Body of pancreas (tissue), 4 donors: ENCODE measurements around the gene AOC2. TPM values are rescaled to one million over a fixed set of nuclear protein-coding genes. Genes with fewer than 3 reads are reported as not detected.
A peak's percentile ranks its signal among the peaks of the same experiment; 100 is the strongest.

Experiments used
- ATAC-seq: fragments of 150-250 bp; one replicate; pipeline ENCODE4 v1.9.1; 2016
- DNase-seq, 4 donors: peaks; one replicate each; pipeline ENCODE4 v3.0.0-alpha.2; 2019
- H3K27ac ChIP-seq, 4 donors: fragments of 200-600 bp; sonication (generic); 1 replicate in 3 of 4; 2 replicates in 1 of 4; pipeline versions ENCODE4 v1.5.1 to v1.6.1; 2016 to 2019; ENCODE audit warnings: mild to moderate bottlenecking in 1 of 4, mixed read lengths in 1 of 4, moderate library complexity in 1 of 4
- H3K27me3 ChIP-seq, 2 donors: fragments of 200-600 bp; sonication (generic); one replicate each; pipeline ENCODE4 v1.6.0; 2016; ENCODE audit warnings: mild to moderate bottlenecking in 1 of 2
- H3K36me3 ChIP-seq, 2 donors: fragments of 200-600 bp; sonication (generic); replicated peaks in 1 of 2; 2 replicates each; pipeline ENCODE4 v1.5.1; 2016; ENCODE audit warnings: low read depth in 2 of 2; ENCODE audit not compliant: insufficient read depth in 1 of 2
- H3K4me1 ChIP-seq: fragments of 200-600 bp; sonication (generic); one replicate; pipeline ENCODE4 v1.6.0; 2016
- H3K4me3 ChIP-seq, 2 donors: fragments of 200-600 bp; sonication (generic); 1 replicate in 1 of 2; 2 replicates in 1 of 2; pipeline ENCODE4 v1.5.1; 2016 to 2019
- H3K9me3 ChIP-seq, 3 donors: fragments of 200-600 bp; sonication (generic); 1 replicate in 2 of 3; 2 replicates in 1 of 3; pipeline ENCODE4 v1.5.1; 2016
- POLR2A ChIP-seq, 3 donors: fragments of 450-650 bp; IDR thresholded peaks; one replicate each; pipeline ENCODE4 v1.6.1; 2016; ENCODE audit warnings: antibody characterized with exemption in 3 of 3, mild to moderate bottlenecking in 2 of 3
- WGBS, 2 donors: methylation state at CpG; one replicate each; pipeline ENCODE4 v1.1.5; 2017; 5-methylcytosine and 5-hydroxymethylcytosine counted together
- intact Hi-C: fragments of 100-400 bp; cut with DNase I; formaldehyde crosslinking; loops from one replicate; pipeline ENCODE4 v1.15.1; 2023
- total RNA-seq, 2 donors: library from RNA; depleted of rRNA; stranded (reverse); fragments of >200 nt; gene quantifications; one replicate each; pipeline ENCODE4 v1.1.0, GENCODE V29; 2016
- TF ChIP-seq, protein P1 (sequence below), 7 experiments: fragments of 450-650 bp in 4 of 7; fragments of 200-600 bp in 3 of 7; sonication (generic) in 3 of 7; IDR thresholded peaks; one replicate each; pipeline ENCODE4 v1.5.1; 2016 to 2019; ENCODE audit warnings: antibody characterized with exemption in 7 of 7

The AOC2 gene
- total RNA-seq, 2 donors from 2014 or later = 1.0 to 3.0 TPM

GRCh38 chr17:42886283-42887176 lies 42.1 kb downstream of the AOC2 start:
- Histone ChIP-seq H3K4me3 (no peak overlapping the region), H3K27me3 (no peaks in the 10 kb centered on the region), H3K36me3 (no peaks in the 10 kb centered on the region), H3K4me1 (peaks cover 24% of the 10 kb centered on the region), H3K9me3 (no peaks in the 10 kb centered on the region), H3K27ac (peak overlapping the region in 2 of 4 donors; percentile 8 to 10)
- TF ChIP-seq, protein P1, sequence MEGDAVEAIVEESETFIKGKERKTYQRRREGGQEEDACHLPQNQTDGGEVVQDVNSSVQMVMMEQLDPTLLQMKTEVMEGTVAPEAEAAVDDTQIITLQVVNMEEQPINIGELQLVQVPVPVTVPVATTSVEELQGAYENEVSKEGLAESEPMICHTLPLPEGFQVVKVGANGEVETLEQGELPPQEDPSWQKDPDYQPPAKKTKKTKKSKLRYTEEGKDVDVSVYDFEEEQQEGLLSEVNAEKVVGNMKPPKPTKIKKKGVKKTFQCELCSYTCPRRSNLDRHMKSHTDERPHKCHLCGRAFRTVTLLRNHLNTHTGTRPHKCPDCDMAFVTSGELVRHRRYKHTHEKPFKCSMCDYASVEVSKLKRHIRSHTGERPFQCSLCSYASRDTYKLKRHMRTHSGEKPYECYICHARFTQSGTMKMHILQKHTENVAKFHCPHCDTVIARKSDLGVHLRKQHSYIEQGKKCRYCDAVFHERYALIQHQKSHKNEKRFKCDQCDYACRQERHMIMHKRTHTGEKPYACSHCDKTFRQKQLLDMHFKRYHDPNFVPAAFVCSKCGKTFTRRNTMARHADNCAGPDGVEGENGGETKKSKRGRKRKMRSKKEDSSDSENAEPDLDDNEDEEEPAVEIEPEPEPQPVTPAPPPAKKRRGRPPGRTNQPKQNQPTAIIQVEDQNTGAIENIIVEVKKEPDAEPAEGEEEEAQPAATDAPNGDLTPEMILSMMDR (IDR thresholded peaks at IDR 0.05) = no peak
- TF ChIP-seq POLR2A (IDR thresholded peaks at IDR 0.05) = no peak
- WGBS, 2 donors = 47 to 58% methylated on average over 14 to 15 of the region's 15 CpGs
- DNase-seq = no peak
- intact Hi-C loops = no loop called here
- no peak for ATAC-seq

GRCh38 chr17:42889809-42890208 lies 45.4 kb downstream of the AOC2 start:
- Histone ChIP-seq H3K27me3 (no peaks in the 10 kb centered on the region), H3K9me3 (no peaks in the 10 kb centered on the region), H3K27ac (no peak overlapping the region), H3K36me3 (no peaks in the 10 kb centered on the region), H3K4me1 (peaks cover 55% of the 10 kb centered on the region), H3K4me3 (no peak overlapping the region)
- no peak for TF ChIP-seq POLR2A (IDR thresholded peaks at IDR 0.05)
- TF ChIP-seq, protein P1 (IDR thresholded peaks at IDR 0.05) = no peak
- DNase-seq = no peak
- intact Hi-C loops = no loop called here
- no peak for ATAC-seq
- WGBS, 2 donors = 81 to 82% methylated on average over 7 of the region's 7 CpGs

- intact Hi-C loops = no loop called here
- Histone ChIP-seq H3K27ac (peak overlapping the region; percentile 23 to 94 (median 52)), H3K36me3 (no peaks in the 10 kb centered on the region), H3K4me1 (peaks cover 61% of the 10 kb centered on the region), H3K27me3 (no peaks in the 10 kb centered on the region), H3K9me3 (no peaks in the 10 kb centered on the region), H3K4me3 (no peak overlapping the region)
- WGBS, 2 donors = 40 to 53% methylated on average over 10 of the region's 10 CpGs
- ATAC-seq = no peak
- DNase-seq = peak in 3 of 4 donors; percentile 47 to 50 (median 50)
- no peak for TF ChIP-seq POLR2A (IDR thresholded peaks at IDR 0.05)
- TF ChIP-seq, protein P1 (IDR thresholded peaks at IDR 0.05) = no peak
Measured at GRCh38 chr17:42891539-42892152, 47.3 kb downstream of the AOC2 start.

- H3K4me3 ChIP-seq = no peak overlapping the region
- no peak for DNase-seq
- H3K27ac ChIP-seq = peak overlapping the region; percentile 74 to 94 (median 86)
- H3K36me3 ChIP-seq = no peaks in the 10 kb centered on the region
- no peaks in the 10 kb centered on the region for H3K27me3 ChIP-seq
- ATAC-seq = no peak
- H3K9me3 ChIP-seq = no peaks in the 10 kb centered on the region
- peaks cover 50% of the 10 kb centered on the region for H3K4me1 ChIP-seq
- TF ChIP-seq, protein P1 (IDR thresholded peaks at IDR 0.05) = no peak
- no peak for TF ChIP-seq POLR2A (IDR thresholded peaks at IDR 0.05)
- WGBS, 2 donors = 37 to 42% methylated on average over 4 of the region's 4 CpGs
- intact Hi-C loops = no loop called here
Measured at GRCh38 chr17:42893359-42893758, 49.0 kb downstream of the AOC2 start.
